ENCODE data around the gene MLST8.

DNA sequence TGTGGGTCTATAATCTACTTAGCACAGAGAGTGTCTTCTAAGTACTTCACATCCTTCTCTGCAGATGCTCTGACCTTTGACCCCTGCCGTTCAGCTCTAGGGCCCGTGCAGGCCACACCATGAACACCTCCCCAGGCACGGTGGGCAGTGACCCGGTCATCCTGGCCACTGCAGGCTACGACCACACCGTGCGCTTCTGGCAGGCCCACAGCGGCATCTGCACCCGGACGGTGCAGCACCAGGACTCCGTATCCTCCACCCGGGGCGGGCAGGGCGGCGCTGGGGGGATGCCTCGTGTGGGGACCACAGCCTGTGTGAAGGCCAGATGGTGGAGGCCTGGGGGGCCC, 686 bp downstream of the MLST8 start:
- TF ChIP-seq CTCF (IDR thresholded peaks at IDR 0.05) (no peak), POLR2AphosphoS5 (IDR thresholded peaks at IDR 0.05) (no peak)
